Measurements from ENCODE around the gene PCARE.

DNA sequence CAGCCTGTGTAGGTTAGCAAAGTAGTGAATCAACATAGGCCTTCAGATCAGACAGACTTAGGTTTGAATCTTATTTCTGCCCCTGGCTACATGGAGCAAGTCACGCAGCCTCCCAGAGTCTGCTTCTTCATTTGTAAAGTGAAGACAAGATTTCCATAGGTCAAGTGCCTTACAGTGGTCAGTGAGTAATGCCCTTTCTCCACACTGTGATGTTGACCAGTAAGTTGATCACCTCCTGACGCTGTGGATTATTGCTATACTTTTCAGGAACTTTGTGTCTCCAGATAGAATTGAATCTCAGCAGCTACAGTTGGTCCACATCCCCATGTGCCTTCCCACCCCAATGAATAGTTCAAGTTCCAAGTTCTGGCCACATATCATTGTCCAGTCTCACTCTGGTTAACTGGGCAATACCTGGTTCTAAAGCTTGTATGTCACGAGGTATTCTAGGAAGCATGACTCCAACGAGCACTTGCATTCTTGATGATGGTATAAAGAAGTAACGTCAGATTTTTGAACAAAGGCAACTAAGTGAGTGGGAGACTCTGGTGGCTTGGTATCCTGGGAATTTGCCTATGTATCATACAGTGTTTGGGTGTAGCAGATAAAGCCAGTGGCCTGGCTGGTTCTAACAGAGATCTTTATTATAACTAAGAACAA lies 38.8 kb upstream of the PCARE start:
- TF ChIP-seq POLR2AphosphoS5 (IDR thresholded peaks at IDR 0.05) (no peak), POLR2A (IDR thresholded peaks at IDR 0.05) (no peak)
- TF ChIP-seq, protein P1, sequence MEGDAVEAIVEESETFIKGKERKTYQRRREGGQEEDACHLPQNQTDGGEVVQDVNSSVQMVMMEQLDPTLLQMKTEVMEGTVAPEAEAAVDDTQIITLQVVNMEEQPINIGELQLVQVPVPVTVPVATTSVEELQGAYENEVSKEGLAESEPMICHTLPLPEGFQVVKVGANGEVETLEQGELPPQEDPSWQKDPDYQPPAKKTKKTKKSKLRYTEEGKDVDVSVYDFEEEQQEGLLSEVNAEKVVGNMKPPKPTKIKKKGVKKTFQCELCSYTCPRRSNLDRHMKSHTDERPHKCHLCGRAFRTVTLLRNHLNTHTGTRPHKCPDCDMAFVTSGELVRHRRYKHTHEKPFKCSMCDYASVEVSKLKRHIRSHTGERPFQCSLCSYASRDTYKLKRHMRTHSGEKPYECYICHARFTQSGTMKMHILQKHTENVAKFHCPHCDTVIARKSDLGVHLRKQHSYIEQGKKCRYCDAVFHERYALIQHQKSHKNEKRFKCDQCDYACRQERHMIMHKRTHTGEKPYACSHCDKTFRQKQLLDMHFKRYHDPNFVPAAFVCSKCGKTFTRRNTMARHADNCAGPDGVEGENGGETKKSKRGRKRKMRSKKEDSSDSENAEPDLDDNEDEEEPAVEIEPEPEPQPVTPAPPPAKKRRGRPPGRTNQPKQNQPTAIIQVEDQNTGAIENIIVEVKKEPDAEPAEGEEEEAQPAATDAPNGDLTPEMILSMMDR (IDR thresholded peaks at IDR 0.05): no peak

Data from sigmoid colon (tissue), 4 donors.